GM21360 (cell line): ENCODE results near the gene ZNF580.

Experiments
- ATAC-seq: cut with Tn5 transposase; IDR thresholded peaks from one replicate; pipeline ENCODE4 v1.9.1; 2021; ENCODE audit warnings: mild to moderate bottlenecking, moderate library complexity; ENCODE audit not compliant: unreplicated experiment

The ZNF580 gene, protein sequence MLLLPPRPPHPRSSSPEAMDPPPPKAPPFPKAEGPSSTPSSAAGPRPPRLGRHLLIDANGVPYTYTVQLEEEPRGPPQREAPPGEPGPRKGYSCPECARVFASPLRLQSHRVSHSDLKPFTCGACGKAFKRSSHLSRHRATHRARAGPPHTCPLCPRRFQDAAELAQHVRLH

DNA sequence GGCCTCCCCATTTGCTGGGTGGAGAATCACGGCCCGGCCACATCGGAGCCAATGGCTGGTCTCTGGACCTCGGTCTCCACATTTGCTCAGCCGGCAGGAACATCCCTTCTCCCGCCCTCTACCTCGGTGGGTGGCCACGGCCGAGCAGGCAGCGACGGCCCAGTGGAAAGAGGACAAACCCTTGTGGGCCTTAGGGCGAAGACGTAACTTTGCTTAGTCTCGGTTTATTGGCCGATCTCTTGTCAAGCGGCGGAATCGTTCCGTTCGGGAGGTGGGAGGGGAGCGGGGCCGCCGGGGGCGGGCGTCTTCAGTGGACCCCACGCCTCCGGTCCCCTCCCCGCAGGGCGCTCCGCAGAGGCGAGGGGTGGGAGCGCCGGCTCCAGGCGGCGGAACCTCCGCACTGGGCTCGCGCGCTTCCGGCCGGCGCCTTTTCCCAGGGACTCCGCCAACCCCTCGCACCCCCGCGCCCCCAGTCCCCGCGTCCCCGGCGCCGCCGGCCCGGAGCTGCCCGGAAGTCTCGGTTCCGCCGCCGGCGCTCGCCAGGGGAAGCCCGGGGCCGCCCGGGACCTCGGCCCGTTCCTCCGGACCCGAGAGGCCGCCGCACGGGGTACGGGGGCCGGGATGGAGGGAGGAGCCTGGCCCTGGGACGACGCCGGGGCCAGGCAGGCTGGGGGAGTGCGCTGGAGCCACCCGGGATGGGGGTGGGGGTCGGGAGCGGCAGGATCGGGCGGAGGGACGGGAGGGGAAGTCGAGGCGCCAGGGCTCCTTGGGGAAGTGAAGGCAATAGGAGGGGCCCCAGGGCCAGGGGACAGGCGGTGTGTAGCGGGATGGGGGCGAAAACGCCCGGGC, at the start of gene ZNF580:
ZNF580 (plus strand) TSS at position 426 of the 849 bp plus-strand sequence. CDS start 1,507 bp downstream, outside the sequence.
- no peak for ATAC-seq

DNA sequence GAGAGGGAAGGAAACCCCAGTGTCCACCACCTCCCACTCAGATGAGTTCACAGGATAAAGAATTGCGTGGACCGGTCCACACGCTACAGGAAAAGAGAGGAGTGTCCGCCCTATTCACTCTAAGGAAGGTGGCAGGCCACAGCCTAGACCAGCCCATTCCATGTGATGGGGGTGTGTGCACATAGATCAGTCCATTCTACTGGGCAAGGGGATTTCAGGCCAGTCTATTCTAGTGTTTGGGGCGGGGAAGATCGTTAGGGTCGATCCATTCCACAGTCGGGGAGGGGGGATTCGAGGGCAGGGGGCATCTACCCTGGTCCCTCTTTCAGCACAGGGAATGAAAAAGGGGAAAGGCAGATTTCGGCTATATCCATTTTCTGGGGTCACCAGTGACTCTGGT, 49.2 kb upstream of the ZNF580 start:
- ATAC-seq: no peak

DNA sequence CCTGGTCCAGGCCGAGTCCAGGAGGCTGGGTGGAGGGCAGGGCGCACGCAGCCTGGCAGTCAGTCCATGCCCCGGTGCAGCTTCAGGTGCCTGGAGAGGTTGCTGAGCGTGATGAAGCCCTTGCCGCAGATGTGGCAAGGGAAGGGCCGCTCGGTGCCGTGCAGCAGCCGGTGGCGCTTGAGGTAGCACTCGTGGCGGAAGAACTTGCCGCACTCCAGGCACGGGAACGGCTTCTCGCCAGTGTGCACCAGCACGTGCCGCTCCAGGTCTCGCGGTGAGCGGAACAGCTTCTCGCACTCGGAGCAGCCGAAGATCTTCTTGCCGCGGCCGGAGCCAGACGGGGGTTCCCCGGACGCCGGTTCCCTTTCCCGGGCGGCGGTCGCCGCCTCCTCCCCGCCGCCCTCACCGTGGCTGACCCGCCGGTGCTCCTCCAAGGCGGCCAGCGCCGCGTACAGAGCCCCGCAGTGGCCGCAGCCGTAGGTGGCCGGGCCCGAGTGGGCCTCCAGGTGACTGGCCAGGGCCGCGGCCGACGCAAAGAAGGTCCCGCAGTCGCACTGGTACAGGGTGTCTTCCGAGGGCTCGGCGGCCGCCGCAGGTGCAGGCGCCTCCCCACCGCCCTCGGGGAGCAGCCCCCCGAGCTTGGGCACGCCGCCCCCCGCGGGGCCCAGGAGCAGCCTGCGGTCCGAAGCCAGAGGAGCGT, 48.3 kb upstream of the ZNF580 start:
- no peak for ATAC-seq

DNA sequence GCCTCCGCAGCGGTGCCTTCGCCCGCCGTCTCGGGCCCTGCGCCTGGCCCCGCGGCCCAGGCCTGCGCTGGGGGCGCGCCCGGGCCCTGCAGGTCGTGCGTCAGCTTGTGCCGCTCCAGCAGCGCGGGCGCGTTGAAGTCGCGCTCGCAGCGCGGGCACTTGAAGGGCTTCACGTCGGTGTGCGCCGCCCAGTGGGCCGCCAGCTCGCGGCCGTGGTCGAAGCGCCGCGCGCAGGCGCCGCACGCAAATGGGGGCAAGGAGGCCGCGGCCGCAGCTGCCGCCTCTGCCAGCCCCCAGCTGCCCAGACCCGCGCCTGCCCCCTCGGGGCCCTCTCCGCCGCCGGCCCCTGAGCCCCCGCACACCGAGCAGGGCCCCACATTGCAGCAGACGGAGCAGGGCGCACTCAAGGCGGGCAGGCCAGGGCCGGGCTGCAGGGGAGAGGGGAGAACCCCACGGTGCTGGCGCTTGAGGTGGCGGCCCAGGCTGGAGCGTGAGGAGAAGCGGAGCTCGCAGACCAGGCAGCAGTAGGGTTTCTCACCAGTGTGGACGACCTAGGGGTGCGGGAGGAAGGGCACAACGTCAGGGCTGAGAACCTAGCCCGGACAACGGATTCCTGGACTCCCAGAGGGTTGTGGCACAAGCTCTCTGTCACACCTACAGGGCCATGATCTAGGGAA, 47.6 kb upstream of the ZNF580 start:
- no peak for ATAC-seq

- no peak for ATAC-seq
These were observed 45.7 kb upstream of the ZNF580 start for GRCh38 chr19:55594996-55595545.

DNA sequence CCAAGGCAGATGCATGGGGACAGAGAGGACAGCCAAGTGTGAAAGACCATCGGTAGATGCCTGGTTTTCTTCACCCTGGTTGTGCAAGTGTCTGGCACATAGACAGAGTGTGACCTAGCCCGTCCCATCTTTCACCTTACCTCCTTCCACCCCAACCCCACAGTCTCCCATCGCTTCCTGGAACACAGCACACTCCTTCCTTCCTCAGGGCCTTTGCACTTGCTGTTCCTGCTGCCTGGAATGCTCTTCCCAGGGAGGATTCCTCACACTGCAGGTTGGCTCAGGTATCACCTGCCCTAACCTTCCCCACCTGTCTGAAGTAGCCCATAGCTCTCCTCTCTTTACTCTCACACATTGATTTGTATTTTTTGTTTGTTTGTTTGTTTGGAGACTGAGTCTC, 44.5 kb upstream of the ZNF580 start:
- ATAC-seq: no peak

DNA sequence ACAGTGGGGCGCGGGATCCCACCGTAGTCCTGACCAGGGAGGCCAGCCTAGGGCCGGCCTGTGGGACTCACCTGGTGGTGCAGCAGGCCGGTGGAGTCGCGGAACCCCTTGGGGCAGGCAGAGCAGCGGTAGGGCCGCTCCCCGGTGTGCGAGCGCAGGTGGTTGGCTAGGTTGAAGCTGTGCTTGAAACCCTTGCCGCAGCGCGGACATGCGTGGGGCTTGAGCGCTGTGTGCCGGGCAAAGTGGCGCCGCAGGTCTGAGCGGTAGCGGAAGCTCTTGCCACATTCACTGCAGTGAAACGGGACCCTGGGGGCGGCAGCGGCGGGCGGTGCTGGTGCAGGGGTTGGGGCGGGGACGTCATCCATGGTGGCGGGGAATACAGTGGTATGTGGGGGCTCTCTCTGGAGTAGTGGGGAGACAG, 43.3 kb upstream of the ZNF580 start:
- ATAC-seq: no peak

DNA sequence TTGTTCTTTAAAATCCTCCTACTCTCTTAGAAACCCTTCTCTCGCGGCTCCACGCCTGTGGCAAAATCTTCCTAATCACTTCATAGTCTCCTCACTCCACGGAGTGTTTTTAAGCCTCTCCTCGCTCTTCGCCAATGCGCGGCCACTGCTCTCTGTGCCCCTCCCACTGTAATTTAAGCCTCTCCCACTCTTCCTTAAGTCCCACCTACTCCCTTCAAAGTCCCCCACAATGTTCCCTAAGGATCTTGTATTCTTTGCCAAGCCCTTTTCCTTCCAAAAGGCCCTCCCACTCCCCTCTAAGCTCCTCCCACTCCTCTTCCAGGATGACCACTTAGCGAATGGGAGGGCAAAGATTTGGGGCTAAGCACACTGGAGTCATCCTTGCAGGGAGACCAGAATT, 42.8 kb upstream of the ZNF580 start:
- ATAC-seq: no peak

DNA sequence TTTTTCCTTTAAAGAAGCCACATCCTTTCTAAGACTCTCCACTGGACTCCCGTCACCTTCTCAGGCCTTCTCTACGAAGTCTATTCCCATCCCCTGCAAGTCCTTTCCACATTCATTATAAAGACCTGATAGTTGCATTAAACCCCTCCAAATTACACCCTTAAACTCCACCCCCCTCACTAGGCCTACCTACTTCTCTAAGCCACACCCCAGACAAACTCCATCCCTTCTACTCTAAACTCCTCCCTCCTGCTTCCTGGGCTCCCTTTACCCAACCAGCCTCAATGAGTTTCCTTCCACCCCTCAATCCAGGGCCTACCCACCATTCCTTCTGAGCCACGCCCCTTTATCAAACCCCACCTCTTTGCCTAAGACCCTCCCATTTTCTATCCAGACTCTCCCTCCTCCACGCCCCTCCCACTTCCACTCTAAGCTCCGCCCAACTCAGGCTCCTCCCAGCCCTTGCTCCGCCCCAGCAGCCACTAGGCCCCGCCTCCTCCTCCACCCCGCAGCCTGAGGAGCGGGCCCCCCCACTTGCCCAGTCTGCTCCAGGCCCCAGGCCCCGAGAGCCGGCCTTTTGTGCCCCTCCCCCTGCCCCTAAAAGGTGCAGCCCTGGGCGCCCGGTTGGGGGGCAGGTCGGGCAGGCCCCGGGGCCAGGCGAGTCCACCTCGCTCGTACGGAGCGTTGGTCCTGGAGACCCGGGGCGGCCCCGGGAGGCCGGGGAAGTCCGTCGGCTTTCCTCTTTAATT, 41.9 kb upstream of the ZNF580 start:
- ATAC-seq: peak; percentile 46

- peak; percentile 41 for ATAC-seq
These were observed 41.3 kb upstream of the ZNF580 start, which contains the start of gene FIZ1 for GRCh38 chr19:55599468-55599841. TSS of gene FIZ1 (minus strand) at chr19:55599517. CDS start at chr19:55597865, 1,652 bp downstream.

GRCh38 chr19:55599842-55600661, 40.8 kb upstream of the ZNF580 start, which contains the start of gene ZNF524:
TSS of gene ZNF524 (plus strand) at chr19:55600288. CDS start at chr19:55602113, 1,825 bp downstream.
- ATAC-seq: peak; percentile 29

DNA sequence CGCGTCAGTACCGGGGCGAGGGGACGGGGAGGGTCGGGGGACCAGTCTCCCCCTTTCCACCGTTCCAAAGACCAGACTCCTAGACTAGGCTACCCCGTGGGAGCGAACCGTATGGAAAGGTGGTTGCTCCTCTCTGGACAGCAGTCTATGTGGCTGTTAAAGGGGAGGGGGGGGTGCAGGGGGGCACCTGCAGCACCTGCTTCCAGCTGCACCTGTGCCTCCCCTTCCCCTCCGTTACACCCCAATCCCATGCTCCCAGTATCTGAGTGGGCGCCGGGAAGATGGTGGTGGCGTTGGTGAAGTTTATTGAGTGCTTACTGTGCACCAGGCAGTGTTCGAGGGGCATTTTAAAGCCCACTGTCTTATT, 40.2 kb upstream of the ZNF580 start:
- ATAC-seq: no peak

- ATAC-seq: no peak
These were observed 39.7 kb upstream of the ZNF580 start for GRCh38 chr19:55601084-55601483.

DNA sequence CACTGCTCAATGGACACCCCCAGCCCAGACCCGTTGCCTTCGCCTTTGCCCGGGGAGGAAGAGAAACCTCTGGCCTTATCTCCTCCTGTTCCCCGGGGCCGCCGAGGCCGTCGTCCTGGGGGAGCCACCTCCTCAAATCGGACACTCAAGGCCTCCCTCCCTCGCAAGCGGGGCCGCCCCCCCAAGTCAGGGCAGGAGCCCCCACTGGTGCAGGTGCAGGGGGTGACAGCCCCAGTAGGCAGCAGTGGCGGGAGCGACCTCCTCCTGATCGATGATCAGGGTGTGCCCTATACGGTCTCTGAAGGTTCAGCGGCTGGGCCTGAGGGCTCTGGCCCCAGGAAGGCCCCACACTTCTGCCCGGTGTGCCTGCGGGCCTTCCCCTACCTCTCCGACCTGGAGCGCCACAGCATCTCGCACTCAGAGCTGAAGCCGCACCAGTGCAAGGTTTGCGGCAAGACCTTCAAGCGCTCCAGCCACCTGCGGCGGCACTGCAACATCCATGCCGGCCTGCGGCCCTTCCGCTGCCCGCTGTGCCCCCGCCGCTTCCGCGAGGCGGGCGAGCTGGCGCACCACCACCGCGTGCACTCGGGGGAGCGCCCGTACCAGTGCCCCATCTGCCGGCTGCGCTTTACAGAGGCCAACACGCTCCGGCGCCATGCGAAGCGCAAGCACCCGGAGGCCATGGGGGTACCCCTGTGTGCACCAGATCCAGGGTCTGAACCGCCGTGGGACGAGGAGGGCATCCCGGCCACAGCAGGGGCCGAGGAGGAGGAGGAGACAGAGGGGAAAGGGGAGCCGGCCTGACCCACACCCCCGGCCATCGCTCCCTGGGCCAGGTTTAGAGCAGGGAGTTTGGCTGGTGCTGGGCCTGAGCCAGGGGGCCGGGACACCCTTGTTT, 38.4 kb upstream of the ZNF580 start:
- ATAC-seq: no peak

- ATAC-seq: no peak
These were observed 37.7 kb upstream of the ZNF580 start for GRCh38 chr19:55603115-55603514.

DNA sequence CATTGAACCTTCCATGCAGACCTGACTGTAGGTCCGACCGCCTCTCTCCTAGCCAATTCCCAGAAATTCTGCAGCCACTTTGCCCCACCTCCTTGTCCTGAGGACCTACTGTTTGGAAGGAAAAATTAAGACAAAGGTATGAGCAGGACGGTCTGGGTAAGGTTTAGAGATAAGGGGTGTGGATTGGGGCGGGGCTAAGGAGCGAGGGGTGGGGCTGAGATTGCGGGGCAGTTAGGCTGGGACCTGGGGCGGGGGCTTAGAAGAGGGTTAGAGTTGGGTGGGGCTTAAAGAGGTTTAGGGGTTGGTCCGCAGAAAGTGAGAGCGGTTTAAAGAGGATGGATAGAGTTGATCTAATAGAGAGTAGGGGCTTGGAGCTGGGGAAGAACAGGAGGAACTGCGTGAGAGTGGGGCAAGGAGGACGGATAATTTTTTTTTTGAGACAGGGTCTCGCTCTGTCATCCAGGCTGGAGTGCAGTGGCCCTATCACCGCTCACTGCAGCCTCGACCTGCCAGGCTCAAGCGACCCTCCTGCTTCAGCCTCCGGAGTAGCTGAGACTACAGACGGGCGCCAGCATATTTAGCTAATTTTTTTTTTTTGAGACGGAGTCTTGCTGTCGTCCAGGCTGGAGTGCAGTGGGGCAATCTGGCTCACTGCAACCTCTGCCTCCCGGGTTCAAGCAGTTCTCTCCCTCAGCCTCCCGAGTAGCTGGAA, 37.1 kb upstream of the ZNF580 start:
- ATAC-seq: no peak

- ATAC-seq: peak; percentile 56
These were observed 35.6 kb upstream of the ZNF580 start for GRCh38 chr19:55605207-55605636.
